Liver (tissue), 3 donors: ENCODE data around the gene CAPS.

Source experiments
- FOXA1 ChIP-seq: IDR thresholded peaks from 2 replicates; pipeline ENCODE4 v1.6.1; 2016; ENCODE audit warnings: antibody characterized with exemption
- GABPA ChIP-seq, 2 donors: IDR thresholded peaks in 1 of 2; conservative IDR thresholded peaks in 1 of 2; 2 replicates each; pipeline ENCODE4 v1.6.1; 2016; ENCODE audit warnings: antibody characterized with exemption in 2 of 2, mild to moderate bottlenecking in 1 of 2, moderate library complexity in 1 of 2
- HNF4A ChIP-seq, 2 donors: conservative IDR thresholded peaks; 2 replicates each; pipeline ENCODE4 v1.6.1; 2016; ENCODE audit warnings: antibody characterized with exemption in 2 of 2, mild to moderate bottlenecking in 2 of 2
- JUND ChIP-seq, 2 donors: IDR thresholded peaks; 2 replicates each; pipeline ENCODE4 v1.6.1; 2016; ENCODE audit warnings: antibody characterized with exemption in 2 of 2
- RAD21 ChIP-seq, 2 donors: IDR thresholded peaks; 2 replicates each; pipeline ENCODE4 v1.6.1; 2016; ENCODE audit warnings: antibody characterized with exemption in 2 of 2, mild to moderate bottlenecking in 2 of 2
- RXRA ChIP-seq, 2 donors: IDR thresholded peaks; 2 replicates each; pipeline ENCODE4 v1.6.1; 2017 to 2018; ENCODE audit warnings: antibody characterized with exemption in 2 of 2, mild to moderate bottlenecking in 1 of 2
- TF ChIP-seq, protein P1 (sequence below): fragments of 150-350 bp; IDR thresholded peaks from 2 replicates; pipeline ENCODE4 v1.5.1; 2017; ENCODE audit warnings: improper control_type of control experiment, low read depth, low read length; ENCODE audit not compliant: missing input control
- TF ChIP-seq, protein P2 (sequence below): IDR thresholded peaks from 2 replicates; pipeline ENCODE4 v1.6.1; 2016; ENCODE audit warnings: antibody characterized with exemption
- TF ChIP-seq, protein P3 (sequence below): IDR thresholded peaks from 2 replicates; pipeline ENCODE4 v1.6.1; 2016; ENCODE audit warnings: antibody characterized with exemption
- donor health status: healthy.
- donor health status: healthy.

DNA sequence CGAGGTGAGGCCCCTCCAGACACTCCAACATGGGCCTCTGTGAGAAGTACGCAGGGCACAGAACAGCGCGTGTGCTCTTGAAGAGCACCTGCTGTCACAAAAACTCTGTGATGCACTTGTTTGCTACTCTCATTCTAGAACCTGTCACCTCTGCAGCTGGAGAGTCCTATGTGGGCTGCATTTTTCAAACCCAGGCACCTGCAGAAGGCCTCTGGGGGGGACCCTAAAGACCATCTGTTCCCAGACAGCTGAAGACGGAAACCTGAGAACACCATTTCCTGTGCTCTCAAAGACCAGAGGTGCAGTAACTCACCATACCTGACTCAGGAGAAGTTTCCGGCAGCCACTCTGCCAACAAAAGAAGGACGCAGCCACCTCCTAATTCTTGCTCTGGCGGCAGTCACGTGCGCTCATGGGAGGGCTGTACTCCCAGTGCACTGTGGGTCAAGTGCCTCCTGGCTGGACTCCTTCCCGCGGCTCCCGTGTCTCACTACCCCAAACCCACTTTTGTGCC lies 35.8 kb downstream of the CAPS start:
- TF ChIP-seq, protein P1, sequence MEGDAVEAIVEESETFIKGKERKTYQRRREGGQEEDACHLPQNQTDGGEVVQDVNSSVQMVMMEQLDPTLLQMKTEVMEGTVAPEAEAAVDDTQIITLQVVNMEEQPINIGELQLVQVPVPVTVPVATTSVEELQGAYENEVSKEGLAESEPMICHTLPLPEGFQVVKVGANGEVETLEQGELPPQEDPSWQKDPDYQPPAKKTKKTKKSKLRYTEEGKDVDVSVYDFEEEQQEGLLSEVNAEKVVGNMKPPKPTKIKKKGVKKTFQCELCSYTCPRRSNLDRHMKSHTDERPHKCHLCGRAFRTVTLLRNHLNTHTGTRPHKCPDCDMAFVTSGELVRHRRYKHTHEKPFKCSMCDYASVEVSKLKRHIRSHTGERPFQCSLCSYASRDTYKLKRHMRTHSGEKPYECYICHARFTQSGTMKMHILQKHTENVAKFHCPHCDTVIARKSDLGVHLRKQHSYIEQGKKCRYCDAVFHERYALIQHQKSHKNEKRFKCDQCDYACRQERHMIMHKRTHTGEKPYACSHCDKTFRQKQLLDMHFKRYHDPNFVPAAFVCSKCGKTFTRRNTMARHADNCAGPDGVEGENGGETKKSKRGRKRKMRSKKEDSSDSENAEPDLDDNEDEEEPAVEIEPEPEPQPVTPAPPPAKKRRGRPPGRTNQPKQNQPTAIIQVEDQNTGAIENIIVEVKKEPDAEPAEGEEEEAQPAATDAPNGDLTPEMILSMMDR = no peak
- TF ChIP-seq GABPA (IDR thresholded peaks at IDR 0.05 in 1 of 2, conservative IDR thresholded peaks at IDR 0.05 in 1 of 2) (no peak), JUND (IDR thresholded peaks at IDR 0.05) (no peak), FOXA1 (no peak), RAD21 (IDR thresholded peaks at IDR 0.05) (no peak), RXRA (IDR thresholded peaks at IDR 0.05) (no peak), HNF4A (conservative IDR thresholded peaks at IDR 0.05) (no peak)
- TF ChIP-seq, protein P2, sequence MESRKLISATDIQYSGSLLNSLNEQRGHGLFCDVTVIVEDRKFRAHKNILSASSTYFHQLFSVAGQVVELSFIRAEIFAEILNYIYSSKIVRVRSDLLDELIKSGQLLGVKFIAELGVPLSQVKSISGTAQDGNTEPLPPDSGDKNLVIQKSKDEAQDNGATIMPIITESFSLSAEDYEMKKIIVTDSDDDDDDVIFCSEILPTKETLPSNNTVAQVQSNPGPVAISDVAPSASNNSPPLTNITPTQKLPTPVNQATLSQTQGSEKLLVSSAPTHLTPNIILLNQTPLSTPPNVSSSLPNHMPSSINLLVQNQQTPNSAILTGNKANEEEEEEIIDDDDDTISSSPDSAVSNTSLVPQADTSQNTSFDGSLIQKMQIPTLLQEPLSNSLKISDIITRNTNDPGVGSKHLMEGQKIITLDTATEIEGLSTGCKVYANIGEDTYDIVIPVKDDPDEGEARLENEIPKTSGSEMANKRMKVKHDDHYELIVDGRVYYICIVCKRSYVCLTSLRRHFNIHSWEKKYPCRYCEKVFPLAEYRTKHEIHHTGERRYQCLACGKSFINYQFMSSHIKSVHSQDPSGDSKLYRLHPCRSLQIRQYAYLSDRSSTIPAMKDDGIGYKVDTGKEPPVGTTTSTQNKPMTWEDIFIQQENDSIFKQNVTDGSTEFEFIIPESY = no peak
- TF ChIP-seq, protein P3, sequence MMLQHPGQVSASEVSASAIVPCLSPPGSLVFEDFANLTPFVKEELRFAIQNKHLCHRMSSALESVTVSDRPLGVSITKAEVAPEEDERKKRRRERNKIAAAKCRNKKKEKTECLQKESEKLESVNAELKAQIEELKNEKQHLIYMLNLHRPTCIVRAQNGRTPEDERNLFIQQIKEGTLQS = no peak
